ENCODE measurements around the gene GALNT1.

DNA sequence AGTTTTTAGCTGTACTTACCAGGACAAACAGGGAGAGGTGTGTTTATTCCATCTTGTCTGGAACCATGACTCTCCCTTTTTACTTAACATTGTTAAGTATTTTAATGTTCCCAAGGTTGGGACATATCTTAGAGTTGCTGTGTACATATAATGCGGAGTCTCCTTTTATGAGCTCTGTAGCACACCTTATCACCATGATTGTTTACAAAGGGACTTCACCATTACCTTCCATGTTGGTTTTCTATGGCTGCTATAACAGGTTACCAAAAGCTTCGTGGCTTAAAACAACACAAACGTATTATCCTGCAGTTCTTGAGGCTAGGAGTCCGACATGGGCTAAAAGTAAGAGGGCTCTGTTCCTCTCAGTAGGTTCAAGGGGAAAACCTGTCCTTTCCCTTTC lies 164.3 kb downstream of the GALNT1 start:
- TF ChIP-seq, protein P1, sequence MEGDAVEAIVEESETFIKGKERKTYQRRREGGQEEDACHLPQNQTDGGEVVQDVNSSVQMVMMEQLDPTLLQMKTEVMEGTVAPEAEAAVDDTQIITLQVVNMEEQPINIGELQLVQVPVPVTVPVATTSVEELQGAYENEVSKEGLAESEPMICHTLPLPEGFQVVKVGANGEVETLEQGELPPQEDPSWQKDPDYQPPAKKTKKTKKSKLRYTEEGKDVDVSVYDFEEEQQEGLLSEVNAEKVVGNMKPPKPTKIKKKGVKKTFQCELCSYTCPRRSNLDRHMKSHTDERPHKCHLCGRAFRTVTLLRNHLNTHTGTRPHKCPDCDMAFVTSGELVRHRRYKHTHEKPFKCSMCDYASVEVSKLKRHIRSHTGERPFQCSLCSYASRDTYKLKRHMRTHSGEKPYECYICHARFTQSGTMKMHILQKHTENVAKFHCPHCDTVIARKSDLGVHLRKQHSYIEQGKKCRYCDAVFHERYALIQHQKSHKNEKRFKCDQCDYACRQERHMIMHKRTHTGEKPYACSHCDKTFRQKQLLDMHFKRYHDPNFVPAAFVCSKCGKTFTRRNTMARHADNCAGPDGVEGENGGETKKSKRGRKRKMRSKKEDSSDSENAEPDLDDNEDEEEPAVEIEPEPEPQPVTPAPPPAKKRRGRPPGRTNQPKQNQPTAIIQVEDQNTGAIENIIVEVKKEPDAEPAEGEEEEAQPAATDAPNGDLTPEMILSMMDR (IDR thresholded peaks at IDR 0.05) = no peak
- no peak for TF ChIP-seq POLR2A (IDR thresholded peaks at IDR 0.05)
- TF ChIP-seq POLR2AphosphoS5 (IDR thresholded peaks at IDR 0.05) = no peak

All from prostate gland (tissue), 2 donors.